Upper lobe of right lung (tissue), 1 donor: ENCODE measurements around the gene PANK1. TPM values are rescaled to one million over a fixed set of nuclear protein-coding genes. Genes with fewer than 3 reads are reported as not detected.

ENCODE experiments used
- ATAC-seq: fragments of 200-7000 bp; cut with Tn5 transposase; one replicate; pipeline ENCODE4 v1.9.1; 2020; ENCODE audit warnings: mild to moderate bottlenecking, moderate library complexity
- DNase-seq: peaks from one replicate; pipeline ENCODE4 v3.0.0-alpha.2; 2020
- H3K27ac ChIP-seq: fragments of 200-600 bp; one replicate; pipeline ENCODE4 v1.8.0; 2022
- H3K27me3 ChIP-seq: fragments of 200-600 bp; one replicate; pipeline ENCODE4 v1.8.0; 2022; ENCODE audit warnings: mild to moderate bottlenecking
- H3K36me3 ChIP-seq: fragments of 200-600 bp; one replicate; pipeline ENCODE4 v1.8.0; 2022
- H3K4me1 ChIP-seq: fragments of 200-600 bp; one replicate; pipeline ENCODE4 v1.8.0; 2022
- H3K4me3 ChIP-seq: fragments of 200-600 bp; one replicate; pipeline ENCODE4 v1.8.0; 2022; ENCODE audit warnings: mild to moderate bottlenecking
- H3K9me3 ChIP-seq: fragments of 200-600 bp; one replicate; pipeline ENCODE4 v1.8.0; 2022
- intact Hi-C: fragments of 100-400 bp; cut with DNase I; formaldehyde crosslinking; loops from one replicate; pipeline ENCODE4 v1.11.0; 2022
- total RNA-seq: library from RNA; stranded (reverse); fragmentation: NEBNext Ultra II Directional; extraction: Animal tissue kit (Norgen Biotek cat#: 25700); gene quantifications from one replicate; pipeline ENCODE4 v1.2.1, GENCODE V29; 2021
- TF ChIP-seq, protein P1 (sequence below): fragments of 200-600 bp; IDR thresholded peaks from one replicate; pipeline ENCODE4 v1.8.0; 2022; ENCODE audit warnings: antibody characterized with exemption
- donor health status: DM: no; HTN: yes; CAD: no; lungs with severe emphysema.

Gene PANK1
- total RNA-seq, 1 donor from 2014 or later, result 8.0 TPM

DNA sequence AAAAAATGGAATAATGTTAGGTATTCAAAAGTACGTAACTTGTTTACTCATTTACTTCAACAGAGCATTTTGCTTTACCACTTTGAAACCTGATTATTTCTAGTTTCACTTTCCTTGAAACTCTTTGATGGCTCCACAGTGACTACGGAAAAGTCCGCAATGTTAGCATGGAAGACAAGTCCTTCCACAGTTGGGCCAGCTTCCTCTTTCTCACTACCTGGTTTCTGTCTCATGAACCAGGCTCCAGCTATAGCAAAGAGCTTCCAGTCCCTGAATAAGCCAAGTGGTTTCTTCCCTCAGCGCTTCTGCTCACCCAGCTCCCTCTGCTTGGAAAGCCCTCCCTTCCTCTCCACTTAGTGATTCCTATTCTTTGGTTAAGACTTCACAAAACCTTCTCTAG lies 64.8 kb downstream of the PANK1 start:
- peak; percentile 26 for ATAC-seq
- no peaks in the 10 kb centered on the region for H3K9me3 ChIP-seq
- no peaks in the 10 kb centered on the region for H3K4me1 ChIP-seq
- H3K36me3 ChIP-seq, result no peaks in the 10 kb centered on the region
- TF ChIP-seq, protein P1, sequence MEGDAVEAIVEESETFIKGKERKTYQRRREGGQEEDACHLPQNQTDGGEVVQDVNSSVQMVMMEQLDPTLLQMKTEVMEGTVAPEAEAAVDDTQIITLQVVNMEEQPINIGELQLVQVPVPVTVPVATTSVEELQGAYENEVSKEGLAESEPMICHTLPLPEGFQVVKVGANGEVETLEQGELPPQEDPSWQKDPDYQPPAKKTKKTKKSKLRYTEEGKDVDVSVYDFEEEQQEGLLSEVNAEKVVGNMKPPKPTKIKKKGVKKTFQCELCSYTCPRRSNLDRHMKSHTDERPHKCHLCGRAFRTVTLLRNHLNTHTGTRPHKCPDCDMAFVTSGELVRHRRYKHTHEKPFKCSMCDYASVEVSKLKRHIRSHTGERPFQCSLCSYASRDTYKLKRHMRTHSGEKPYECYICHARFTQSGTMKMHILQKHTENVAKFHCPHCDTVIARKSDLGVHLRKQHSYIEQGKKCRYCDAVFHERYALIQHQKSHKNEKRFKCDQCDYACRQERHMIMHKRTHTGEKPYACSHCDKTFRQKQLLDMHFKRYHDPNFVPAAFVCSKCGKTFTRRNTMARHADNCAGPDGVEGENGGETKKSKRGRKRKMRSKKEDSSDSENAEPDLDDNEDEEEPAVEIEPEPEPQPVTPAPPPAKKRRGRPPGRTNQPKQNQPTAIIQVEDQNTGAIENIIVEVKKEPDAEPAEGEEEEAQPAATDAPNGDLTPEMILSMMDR, result no peak
- no peaks in the 10 kb centered on the region for H3K27me3 ChIP-seq
- intact Hi-C loops, result no loop called here
- DNase-seq, result no peak
- no peak overlapping the region for H3K27ac ChIP-seq
- no peak overlapping the region for H3K4me3 ChIP-seq

DNA sequence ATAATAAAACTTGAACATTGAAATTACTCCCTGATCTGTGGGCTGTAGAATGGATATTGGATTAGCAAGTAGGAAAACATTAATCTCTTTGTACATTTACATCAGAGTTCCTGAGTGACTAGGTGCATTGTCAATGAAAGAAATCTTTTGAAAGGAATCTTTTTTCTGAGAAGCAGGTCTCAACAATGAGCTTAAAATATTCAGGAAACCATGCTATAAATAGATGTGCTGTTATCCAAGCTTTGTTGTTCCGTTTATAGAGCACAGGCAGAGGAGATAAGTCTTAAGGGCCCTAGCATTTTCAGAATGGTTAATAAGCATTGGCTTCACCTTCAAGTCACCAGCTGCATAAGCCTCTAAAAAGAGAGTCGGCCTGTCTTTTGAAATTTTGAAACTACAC lies 68.3 kb downstream of the PANK1 start:
- H3K4me3 ChIP-seq, result no peak overlapping the region
- no peak for DNase-seq
- TF ChIP-seq, protein P1, result no peak
- H3K9me3 ChIP-seq, result no peaks in the 10 kb centered on the region
- no peaks in the 10 kb centered on the region for H3K36me3 ChIP-seq
- no peak overlapping the region for H3K27ac ChIP-seq
- no peak for ATAC-seq
- H3K27me3 ChIP-seq, result no peaks in the 10 kb centered on the region
- no peaks in the 10 kb centered on the region for H3K4me1 ChIP-seq
- intact Hi-C loops, result no loop called here

DNA sequence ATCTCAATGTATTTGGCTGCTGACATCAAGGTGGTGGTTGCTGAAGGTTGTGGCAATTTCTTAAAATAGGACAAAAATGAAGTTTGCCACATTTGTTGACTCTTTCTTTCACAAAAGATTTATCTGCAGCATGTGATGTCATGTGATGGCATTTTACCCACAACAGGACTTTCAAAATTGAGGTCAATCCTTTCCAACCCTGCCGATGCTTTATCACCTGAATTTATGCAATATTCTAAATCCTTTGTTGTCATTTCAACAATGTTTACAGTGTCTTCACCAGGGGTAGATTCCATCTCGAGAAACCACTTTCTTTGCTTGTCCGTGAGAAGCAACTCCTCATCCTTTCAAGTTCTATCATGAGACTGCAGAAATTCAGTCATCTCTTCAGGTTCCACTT lies 69.0 kb downstream of the PANK1 start:
- no peak for ATAC-seq
- no peak for DNase-seq
- Histone ChIP-seq H3K36me3 (no peaks in the 10 kb centered on the region), H3K4me3 (no peak overlapping the region), H3K4me1 (no peaks in the 10 kb centered on the region), H3K27ac (no peak overlapping the region), H3K9me3 (no peaks in the 10 kb centered on the region), H3K27me3 (no peaks in the 10 kb centered on the region)
- intact Hi-C loops, result no loop called here
- TF ChIP-seq, protein P1, result no peak

DNA sequence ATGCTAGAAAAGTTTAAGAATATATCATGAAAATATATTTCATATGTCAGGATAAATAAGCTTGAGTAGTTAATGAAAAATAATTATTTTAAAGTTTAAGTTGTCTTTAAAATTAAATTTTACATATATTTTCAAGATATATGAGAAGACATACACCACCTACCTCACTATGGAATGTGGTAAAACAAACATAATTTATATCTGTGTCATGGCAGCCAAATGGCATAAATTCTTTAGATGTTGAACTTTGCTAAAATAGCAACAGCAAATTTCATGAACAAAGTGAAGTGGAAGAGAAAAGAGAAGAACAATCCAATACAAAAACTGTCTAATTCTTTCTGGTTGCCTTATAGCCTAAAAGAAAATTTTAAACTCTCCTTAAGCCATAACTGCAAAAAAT lies 70.0 kb downstream of the PANK1 start:
- ATAC-seq (no peak), DNase-seq (no peak)
- no peaks in the 10 kb centered on the region for H3K36me3 ChIP-seq
- H3K27ac ChIP-seq, result no peak overlapping the region
- no peaks in the 10 kb centered on the region for H3K27me3 ChIP-seq
- H3K9me3 ChIP-seq, result no peaks in the 10 kb centered on the region
- H3K4me1 ChIP-seq, result no peaks in the 10 kb centered on the region
- no peak overlapping the region for H3K4me3 ChIP-seq
- TF ChIP-seq, protein P1, result no peak
- intact Hi-C loops, result no loop called here

DNA sequence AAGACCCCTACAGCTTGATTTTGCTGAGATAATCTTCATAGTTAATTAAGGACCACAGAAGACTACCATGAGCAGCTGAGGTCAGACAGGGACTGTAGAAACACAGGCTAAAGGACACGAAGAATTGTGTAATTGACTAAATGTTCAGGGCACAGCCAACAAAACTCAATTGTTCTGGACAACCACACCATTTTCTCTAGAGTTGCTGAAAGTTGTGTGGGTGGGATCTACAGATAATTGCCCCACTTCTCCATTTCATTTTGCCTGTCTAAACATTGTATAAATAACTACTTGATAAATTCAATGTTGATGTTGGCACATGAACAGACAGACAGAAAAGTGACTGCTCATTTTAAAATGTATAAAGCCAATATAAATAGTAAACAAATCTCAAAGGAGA lies 70.7 kb downstream of the PANK1 start:
- intact Hi-C loops, result no loop called here

More for the DNA sequence above, 70.7 kb downstream of the PANK1 start:
- peak; percentile 19 for ATAC-seq
- no peak for DNase-seq
- TF ChIP-seq, protein P1, result no peak
- Histone ChIP-seq H3K9me3 (no peaks in the 10 kb centered on the region), H3K27me3 (no peaks in the 10 kb centered on the region), H3K4me1 (no peaks in the 10 kb centered on the region), H3K27ac (no peak overlapping the region), H3K36me3 (no peaks in the 10 kb centered on the region), H3K4me3 (no peak overlapping the region)
